Activated CD4-positive, alpha-beta memory T cell treated with anti-CD3 and anti-CD28 coated beads for 36 hours (primary cell): ENCODE data around the gene TSC22D4. TPM values are rescaled to one million over a fixed set of nuclear protein-coding genes. Genes with fewer than 3 reads are reported as not detected.

ENCODE experiments used
- CTCF ChIA-PET: fragments of 350-600 bp; sonication (Branson Sonifier 250); formaldehyde crosslinking; loops from one replicate; lab custom pipeline; 2021; ENCODE audit warnings: antibody characterized with exemption, inconsistent platforms; lab: Charles Lee
- POLR2A ChIA-PET: fragments of 350-600 bp; sonication (Branson Sonifier 250); formaldehyde crosslinking; loops from one replicate; lab custom pipeline; 2021; ENCODE audit warnings: antibody characterized with exemption; lab: Charles Lee
- DNase-seq: peaks from one replicate; pipeline ENCODE4 v3.0.0-alpha.2; 2020
- H3K27ac Mint-ChIP-seq: one replicate; pipeline ENCODE4 v1.8.0; 2021; ENCODE audit warnings: mixed read lengths
- H3K27me3 Mint-ChIP-seq: one replicate; pipeline ENCODE4 v1.8.0; 2021; ENCODE audit warnings: mixed read lengths
- H3K36me3 Mint-ChIP-seq: one replicate; pipeline ENCODE4 v1.8.0; 2021; ENCODE audit warnings: mixed read lengths
- H3K4me1 Mint-ChIP-seq: one replicate; pipeline ENCODE4 v1.8.0; 2021; ENCODE audit warnings: low read depth, mixed read lengths
- H3K4me3 Mint-ChIP-seq: one replicate; pipeline ENCODE4 v1.8.0; 2021; ENCODE audit warnings: mild to moderate bottlenecking, mixed read lengths
- H3K9me3 Mint-ChIP-seq: one replicate; pipeline ENCODE4 v1.8.0; 2021; ENCODE audit warnings: mixed read lengths
- intact Hi-C: fragments of 100-400 bp; cut with micrococcal nuclease; formaldehyde crosslinking; loops from one replicate; pipeline ENCODE4 v1.15.1; 2023
- total RNA-seq, 2 experiments: library from RNA; stranded (reverse); gene quantifications; one replicate each; pipeline ENCODE4 v1.2.3, GENCODE V29; 2021

Gene TSC22D4
- total RNA-seq, 2 experiments from 2014 or later = 87.8 to 89.5 TPM

DNA sequence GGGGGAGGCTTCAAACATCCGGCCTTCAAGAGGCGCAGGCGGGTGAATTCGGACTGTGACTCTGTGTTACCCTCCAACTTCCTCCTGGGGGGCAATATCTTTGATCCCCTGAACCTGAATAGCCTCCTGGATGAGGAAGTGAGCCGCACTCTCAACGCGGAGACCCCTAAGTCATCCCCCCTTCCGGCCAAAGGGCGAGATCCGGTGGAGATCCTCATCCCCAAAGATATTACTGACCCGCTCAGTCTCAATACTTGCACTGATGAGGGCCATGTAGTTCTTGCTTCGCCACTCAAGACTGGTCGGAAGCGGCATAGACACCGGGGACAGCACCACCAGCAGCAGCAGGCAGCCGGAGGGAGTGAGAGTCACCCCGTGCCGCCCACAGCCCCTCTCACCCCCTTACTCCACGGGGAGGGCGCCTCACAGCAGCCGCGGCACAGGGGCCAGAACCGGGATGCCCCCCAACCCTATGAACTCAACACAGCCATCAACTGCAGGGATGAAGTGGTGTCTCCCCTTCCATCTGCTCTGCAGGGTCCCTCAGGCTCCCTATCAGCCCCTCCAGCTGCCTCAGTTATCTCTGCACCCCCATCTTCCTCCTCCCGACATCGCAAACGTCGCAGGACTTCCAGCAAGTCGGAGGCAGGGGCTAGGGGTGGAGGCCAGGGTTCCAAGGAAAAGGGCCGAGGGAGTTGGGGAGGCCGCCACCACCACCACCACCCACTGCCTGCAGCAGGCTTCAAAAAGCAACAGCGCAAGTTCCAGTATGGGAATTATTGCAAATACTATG lies 48.3 kb downstream of the TSC22D4 start:
- POLR2A ChIA-PET = interaction anchor here (2.0 to 3.0 kb wide), 2 partner anchors 14 to 209 kb away, joined by 11 to 15 read pairs; no protein-coding TSS in a partner anchor

GRCh38 chr7:100429637-100430492 lies 49.1 kb downstream of the TSC22D4 start, which contains the start of gene MEPCE:
MEPCE (plus strand) TSS chr7:100429831; CDS start chr7:100430019, 188 bp downstream.
- H3K27ac Mint-ChIP-seq = peak within 1 kb of the TSS; percentile 100
- intact Hi-C loops = loop anchor here (1.0 to 5.0 kb wide), 9 partner anchors 115 to 1021 kb away; partner anchors contain the start of genes BUD31, FBXO24, LRCH4 and MBLAC1
- ChIA-PET POLR2A (interaction anchor here (0.6 to 3.0 kb wide), 18 partner anchors 15 to 445 kb away, joined by 3 to 15 read pairs (median 5); partner anchors contain the start of genes AP4M1, FBXO24, GNB2 and MCM7), CTCF (interaction anchor here (0.8 to 1.4 kb wide), 4 partner anchors 21 to 276 kb away, joined by 3 to 5 read pairs (median 4); partner anchors contain the start of gene POP7)
- peaks cover 51% of the 10 kb centered on the region for H3K36me3 Mint-ChIP-seq
- DNase-seq = peak; percentile 96
- H3K27me3 Mint-ChIP-seq = peaks cover 8% of the 10 kb centered on the region
- H3K9me3 Mint-ChIP-seq = peaks cover 4% of the 10 kb centered on the region
- peaks cover 53% of the 10 kb centered on the region for H3K4me1 Mint-ChIP-seq
- H3K4me3 Mint-ChIP-seq = peak within 1 kb of the TSS; percentile 98

More for the DNA sequence above, 48.3 kb downstream of the TSC22D4 start:
- peaks cover 8% of the 10 kb centered on the region for H3K27me3 Mint-ChIP-seq
- H3K4me1 Mint-ChIP-seq = peaks cover 55% of the 10 kb centered on the region
- peak; percentile 72 for DNase-seq
- peaks cover 4% of the 10 kb centered on the region for H3K9me3 Mint-ChIP-seq
- intact Hi-C loops = no loop called here
- CTCF ChIA-PET = interaction anchor here (1.4 kb wide), 2 partner anchors 49 to 275 kb away, joined by 3 to 5 read pairs; partner anchors contain the start of gene POP7
- H3K36me3 Mint-ChIP-seq = peaks cover 57% of the 10 kb centered on the region
- peak overlapping the region; percentile 96 for H3K27ac Mint-ChIP-seq
- peak overlapping the region; percentile 87 for H3K4me3 Mint-ChIP-seq

- intact Hi-C loops = loop anchor here (1.0 to 5.0 kb wide), 12 partner anchors 7 to 1020 kb away; partner anchors contain the start of genes BUD31, FBXO24, LAMTOR4 and LRCH4
- CTCF ChIA-PET = interaction anchor here (0.8 to 1.4 kb wide), 4 partner anchors 21 to 263 kb away, joined by 3 to 4 read pairs (median 4); no protein-coding TSS in a partner anchor
- H3K4me1 Mint-ChIP-seq = peaks cover 46% of the 10 kb centered on the region
- POLR2A ChIA-PET = interaction anchor here (0.6 to 3.0 kb wide), 25 partner anchors 14 to 446 kb away, joined by 3 to 15 read pairs (median 4); partner anchors contain the start of genes AGFG2, AP4M1, FBXO24 and GNB2
- peaks cover 44% of the 10 kb centered on the region for H3K36me3 Mint-ChIP-seq
- H3K9me3 Mint-ChIP-seq = peaks cover 4% of the 10 kb centered on the region
- H3K27me3 Mint-ChIP-seq = peaks cover 8% of the 10 kb centered on the region
- DNase-seq = peak; percentile 100
- H3K4me3 Mint-ChIP-seq = peak overlapping the region; percentile 98
- peak overlapping the region; percentile 100 for H3K27ac Mint-ChIP-seq
Measured at GRCh38 chr7:100428967-100429636, 49.9 kb downstream of the TSC22D4 start.

- H3K4me1 Mint-ChIP-seq = peaks cover 39% of the 10 kb centered on the region
- intact Hi-C loops = loop anchor here (1.0 to 5.0 kb wide), 5 partner anchors 8 to 1020 kb away; partner anchors contain the start of genes BUD31, LAMTOR4, MBLAC1 and PDAP1
- peak within 1 kb of the TSS; percentile 100 for H3K27ac Mint-ChIP-seq
- H3K9me3 Mint-ChIP-seq = peaks cover 4% of the 10 kb centered on the region
- peak; percentile 97 for DNase-seq
- CTCF ChIA-PET = interaction anchor here (0.6 to 1.1 kb wide), 4 partner anchors 8 to 263 kb away, joined by 3 to 4 read pairs (median 3); partner anchors contain the start of gene PPP1R35
- peaks cover 36% of the 10 kb centered on the region for H3K36me3 Mint-ChIP-seq
- H3K27me3 Mint-ChIP-seq = peaks cover 8% of the 10 kb centered on the region
- H3K4me3 Mint-ChIP-seq = peak within 1 kb of the TSS; percentile 98
- POLR2A ChIA-PET = interaction anchor here (0.6 to 3.0 kb wide), 29 partner anchors 8 to 446 kb away, joined by 3 to 15 read pairs (median 4); partner anchors contain the start of genes AGFG2, AP4M1, FBXO24 and LAMTOR4
Measured at GRCh38 chr7:100428199-100428966, 50.6 kb downstream of the TSC22D4 start, which contains the start of gene ZCWPW1. ZCWPW1 (minus strand) TSS chr7:100428703; CDS start chr7:100420649, 8,054 bp downstream.

GRCh38 chr7:100427762-100428198 lies 51.2 kb downstream of the TSC22D4 start:
- CTCF ChIA-PET = interaction anchor here (0.6 to 0.9 kb wide), 2 partner anchors 9 to 23 kb away, joined by 3 read pairs; partner anchors contain the start of gene PPP1R35
- Mint-ChIP-seq H3K4me3 (peak overlapping the region; percentile 98), H3K27ac (peak overlapping the region; percentile 100), H3K36me3 (peaks cover 30% of the 10 kb centered on the region), H3K4me1 (peaks cover 33% of the 10 kb centered on the region), H3K27me3 (peaks cover 8% of the 10 kb centered on the region), H3K9me3 (peaks cover 4% of the 10 kb centered on the region)
- POLR2A ChIA-PET = interaction anchor here (0.6 to 3.0 kb wide), 12 partner anchors 9 to 327 kb away, joined by 3 to 15 read pairs (median 4); partner anchors contain the start of genes AP4M1, MCM7, POP7 and PPP1R35
- intact Hi-C loops = loop anchor here (1.0 to 5.0 kb wide), 5 partner anchors 9 to 1019 kb away; partner anchors contain the start of genes BUD31, LAMTOR4, MBLAC1 and PDAP1
- DNase-seq = no peak

GRCh38 chr7:100426516-100426915 lies 52.5 kb downstream of the TSC22D4 start:
- intact Hi-C loops = loop anchor here (5.0 kb wide), 1 partner anchor 299 kb away; the partner anchor contains the start of gene MBLAC1
- CTCF ChIA-PET = no interaction called here

GRCh38 chr7:100425347-100425746 lies 53.7 kb downstream of the TSC22D4 start:
- H3K9me3 Mint-ChIP-seq = peaks cover 4% of the 10 kb centered on the region
- ChIA-PET CTCF (no interaction called here), POLR2A (no interaction called here)
- H3K27me3 Mint-ChIP-seq = peaks cover 8% of the 10 kb centered on the region
- peaks cover 10% of the 10 kb centered on the region for H3K4me1 Mint-ChIP-seq
- intact Hi-C loops = loop anchor here (5.0 kb wide), 1 partner anchor 298 kb away; the partner anchor contains the start of gene MBLAC1
- no peak for DNase-seq
- no peak overlapping the region for H3K27ac Mint-ChIP-seq
- H3K36me3 Mint-ChIP-seq = peaks cover 12% of the 10 kb centered on the region
- no peak overlapping the region for H3K4me3 Mint-ChIP-seq

More at GRCh38 chr7:100426516-100426915, 52.5 kb downstream of the TSC22D4 start:
- POLR2A ChIA-PET = no interaction called here
- H3K27ac Mint-ChIP-seq = no peak overlapping the region
- H3K4me3 Mint-ChIP-seq = no peak overlapping the region
- H3K4me1 Mint-ChIP-seq = peaks cover 20% of the 10 kb centered on the region
- peaks cover 20% of the 10 kb centered on the region for H3K36me3 Mint-ChIP-seq
- peaks cover 4% of the 10 kb centered on the region for H3K9me3 Mint-ChIP-seq
- peaks cover 8% of the 10 kb centered on the region for H3K27me3 Mint-ChIP-seq
- no peak for DNase-seq

DNA sequence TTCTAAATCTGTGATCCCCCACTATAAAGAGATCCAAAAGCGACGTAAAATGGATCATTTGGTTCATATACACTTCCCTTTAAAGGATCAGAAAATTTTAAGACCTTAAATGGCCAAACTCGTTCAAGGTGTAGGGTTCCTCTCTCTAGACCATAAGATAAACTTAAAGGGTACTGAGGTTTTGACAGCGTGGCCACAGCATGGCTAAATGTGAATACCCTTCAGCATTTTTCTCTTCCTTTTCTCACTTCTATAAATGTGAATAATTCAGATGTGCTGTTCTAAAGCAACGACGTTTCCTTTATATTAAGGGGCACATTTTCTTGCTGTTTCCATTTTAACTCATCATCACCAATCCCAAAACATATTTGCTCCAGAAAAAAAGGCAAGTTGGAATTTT lies 55.7 kb downstream of the TSC22D4 start:
- ChIA-PET CTCF (interaction anchor here (1.0 kb wide), 1 partner anchor 15 kb away, joined by 5 read pairs; no protein-coding TSS in a partner anchor), POLR2A (no interaction called here)
- H3K27me3 Mint-ChIP-seq = no peaks in the 10 kb centered on the region
- intact Hi-C loops = no loop called here
- H3K4me1 Mint-ChIP-seq = peaks cover 6% of the 10 kb centered on the region
- no peak overlapping the region for H3K4me3 Mint-ChIP-seq
- H3K9me3 Mint-ChIP-seq = no peaks in the 10 kb centered on the region
- no peak overlapping the region for H3K27ac Mint-ChIP-seq
- H3K36me3 Mint-ChIP-seq = no peaks in the 10 kb centered on the region
- no peak for DNase-seq

DNA sequence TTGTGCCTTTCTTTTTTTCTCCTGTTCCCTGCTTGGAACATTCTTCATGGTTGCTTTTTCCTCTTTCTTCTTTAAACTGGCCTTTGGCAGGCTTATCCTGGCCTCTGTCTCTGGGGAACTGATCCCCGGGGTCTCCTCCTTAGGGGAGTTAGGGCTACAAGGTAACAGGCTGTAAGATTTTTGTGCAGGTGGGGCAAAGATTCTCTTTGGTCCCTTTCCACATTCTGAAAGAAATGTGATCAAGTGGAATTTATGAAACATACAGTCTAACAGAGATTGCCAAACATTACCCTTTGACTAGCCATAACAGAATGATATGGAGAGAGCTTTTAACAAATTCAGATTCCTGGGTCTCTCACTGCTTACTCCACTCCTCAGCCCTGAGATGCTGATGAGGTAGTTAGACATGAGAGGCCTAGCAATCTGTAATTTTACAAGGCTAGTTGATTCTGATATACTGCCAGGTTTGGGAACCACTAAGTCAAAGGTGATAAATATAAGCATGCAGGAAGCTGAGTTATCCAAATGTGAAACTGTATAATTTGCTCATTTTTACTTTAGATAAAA lies 59.3 kb downstream of the TSC22D4 start:
- DNase-seq = no peak
- intact Hi-C loops = no loop called here
- Mint-ChIP-seq H3K27me3 (no peaks in the 10 kb centered on the region), H3K36me3 (no peaks in the 10 kb centered on the region), H3K4me1 (no peaks in the 10 kb centered on the region), H3K27ac (no peak overlapping the region), H3K4me3 (no peak overlapping the region), H3K9me3 (no peaks in the 10 kb centered on the region)
- CTCF ChIA-PET = interaction anchor here (0.6 kb wide), 1 partner anchor 288 kb away, joined by 4 read pairs; no protein-coding TSS in a partner anchor
- POLR2A ChIA-PET = no interaction called here
